LNCaP clone FGC (cell line): Measurements from ENCODE around the gene RCOR2.
A peak's percentile ranks its signal among the peaks of the same experiment; 100 is the strongest.

Experiments
- DNase-seq: peaks from one replicate; pipeline ENCODE4 v3.0.0-alpha.2; 2011; ENCODE audit warnings: low read depth
- H3K4me3 ChIP-seq: 2 replicates; pipeline ENCODE4 v1.5.1; 2011; ENCODE audit warnings: mild to moderate bottlenecking, low read depth, low read length, control low read depth
- CTCF ChIP-seq: IDR thresholded peaks from 2 replicates; pipeline ENCODE4 v1.5.1; 2012; ENCODE audit warnings: mild to moderate bottlenecking; ENCODE audit not compliant: control insufficient read depth, insufficient read depth; ENCODE audit errors: extremely low read depth

Gene RCOR2

GRCh38 chr11:63917692-63918506 is 935 bp upstream of the RCOR2 start:
- DNase-seq: no peak
- TF ChIP-seq CTCF: no peak
- H3K4me3 ChIP-seq: no peak overlapping the region; the same call in 1 of the 2 replicates

- peak; percentile 42; the same call in 1 of the 2 replicates for TF ChIP-seq CTCF
- peak overlapping the region; percentile 55 for H3K4me3 ChIP-seq
- DNase-seq: no peak
These were observed 765 bp downstream of the RCOR2 start for GRCh38 chr11:63915961-63916836.

GRCh38 chr11:63914896-63915691 is 1.9 kb downstream of the RCOR2 start:
- TF ChIP-seq CTCF: no peak
- no peak for DNase-seq
- H3K4me3 ChIP-seq: no peak overlapping the region

GRCh38 chr11:63913866-63914830 is 2.8 kb downstream of the RCOR2 start:
- no peak for TF ChIP-seq CTCF
- DNase-seq: no peak
- no peak overlapping the region for H3K4me3 ChIP-seq

- H3K4me3 ChIP-seq: no peak overlapping the region
- TF ChIP-seq CTCF: no peak
- no peak for DNase-seq
These were observed 4.3 kb downstream of the RCOR2 start for GRCh38 chr11:63912678-63913077.
